Measurements from ENCODE around the gene ZNF438.

DNA sequence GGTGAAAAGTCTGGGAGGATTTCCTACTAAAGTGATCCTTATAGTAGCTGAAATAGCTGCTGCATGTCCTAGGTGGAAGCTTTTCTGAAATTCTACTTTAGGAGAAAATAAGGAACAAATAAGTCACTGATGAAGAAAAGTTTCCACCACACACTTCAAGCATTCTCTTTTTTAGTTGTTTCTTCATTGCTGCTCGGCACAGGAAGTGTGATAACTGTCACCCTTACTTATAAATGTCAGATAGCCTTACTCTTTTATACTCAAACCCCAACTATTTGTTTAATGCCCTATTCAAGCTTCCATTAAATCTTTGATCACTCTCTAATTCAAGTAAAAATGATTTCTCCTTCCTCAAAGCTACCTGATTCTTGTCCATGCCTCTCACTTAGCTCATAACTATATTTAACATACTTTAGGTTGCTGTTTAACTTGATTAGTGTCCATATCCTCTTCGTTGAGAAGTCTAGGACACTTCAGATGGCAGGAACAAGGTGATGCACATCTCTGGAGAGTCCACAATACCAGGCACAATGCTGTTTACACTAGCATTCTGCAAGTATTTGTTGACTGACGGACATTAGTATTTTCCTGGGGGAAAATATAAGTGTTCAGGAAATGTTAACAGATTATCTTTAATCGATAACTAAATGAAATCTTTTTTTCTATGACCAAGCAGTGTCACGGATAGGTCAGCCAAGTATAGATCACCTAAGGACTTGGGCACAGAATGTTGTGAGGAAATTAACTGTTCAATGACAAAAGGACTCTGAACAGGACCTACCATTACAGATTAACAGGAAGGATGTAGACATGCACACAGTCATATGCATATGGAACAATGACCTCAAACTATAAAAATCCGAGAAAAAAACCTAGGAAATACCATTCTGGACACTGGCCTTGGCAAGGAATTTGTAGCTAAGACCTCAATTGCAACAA is 67.4 kb downstream of the ZNF438 start:
- no peak for TF ChIP-seq CTCF (IDR thresholded peaks at IDR 0.05; ENCODE audit: borderline replicate concordance, extremely low read depth, low read length, poor library complexity, severe bottlenecking)
- no peak for TF ChIP-seq EZH2 (IDR thresholded peaks at IDR 0.05; ENCODE audit: borderline replicate concordance, low read depth, low read length, severe bottlenecking)
